ENCODE data around the gene CRADD.

CRADD gene

GRCh38 chr12:93680006-93680405 is 2.8 kb downstream of the CRADD start:
- no peak for ATAC-seq (ENCODE audit: insufficient read depth, low read depth)
- peak overlapping the region; percentile 37; the same call in 1 of the 2 replicates for H3K4me2 ChIP-seq (ENCODE audit: insufficient read depth, low read length)
- no peak for TF ChIP-seq CTCF (IDR thresholded peaks at IDR 0.05; ENCODE audit: borderline replicate concordance, extremely low read depth, low read length, poor library complexity, severe bottlenecking)
- no peak for TF ChIP-seq EZH2 (IDR thresholded peaks at IDR 0.05; ENCODE audit: borderline replicate concordance, low read depth, low read length, severe bottlenecking)

GRCh38 chr12:93682846-93683261 is 5.7 kb downstream of the CRADD start:
- no peaks in the 10 kb centered on the region for H3K9me3 ChIP-seq (ENCODE audit: insufficient read depth, low read length, severe bottlenecking)
- no peak overlapping the region for H3K9ac ChIP-seq (ENCODE audit: low read depth, low read length)
- no peaks in the 10 kb centered on the region for H3K27me3 ChIP-seq (ENCODE audit: insufficient read depth, low read length, poor library complexity)
- no peak overlapping the region for H3K27ac ChIP-seq (ENCODE audit: low read length)
- H3K4me2 ChIP-seq (ENCODE audit: insufficient read depth, low read length): 0 out of 2 replicates have a peak overlapping the region, but pooled peaks have one; percentile 3
- peaks cover 6% of the 10 kb centered on the region for H3K36me3 ChIP-seq (ENCODE audit: insufficient read depth, low read length)
- H3K4me1 ChIP-seq (ENCODE audit: insufficient read depth, low read length): peaks cover 64% of the 10 kb centered on the region
- H4K20me1 ChIP-seq (ENCODE audit: insufficient read depth, low read length): no peaks in the 10 kb centered on the region
- H3K79me2 ChIP-seq (ENCODE audit: insufficient read depth, low read length): peaks cover 63% of the 10 kb centered on the region
- DNase-seq (no peak), ATAC-seq (ENCODE audit: insufficient read depth, low read depth) (no peak)
- no peak for TF ChIP-seq CTCF (IDR thresholded peaks at IDR 0.05; ENCODE audit: borderline replicate concordance, extremely low read depth, low read length, poor library complexity, severe bottlenecking)
- no peak for TF ChIP-seq EZH2 (IDR thresholded peaks at IDR 0.05; ENCODE audit: borderline replicate concordance, low read depth, low read length, severe bottlenecking)
- H3K4me3 ChIP-seq (ENCODE audit: low read depth in 1 of 2, low read length in 2 of 2): no peak overlapping the region
- H2AFZ ChIP-seq (ENCODE audit: low read depth, low read length): no peak overlapping the region

More at GRCh38 chr12:93680006-93680405, 2.8 kb downstream of the CRADD start:
- Histone ChIP-seq H3K79me2 (ENCODE audit: insufficient read depth, low read length) (peaks cover 60% of the 10 kb centered on the region), H2AFZ (ENCODE audit: low read depth, low read length) (no peak overlapping the region), H3K27ac (ENCODE audit: low read length) (peak overlapping the region; percentile 32; the same call in 1 of the 2 replicates), H3K4me3 (ENCODE audit: low read depth in 1 of 2, low read length in 2 of 2) (no peak overlapping the region), H3K36me3 (ENCODE audit: insufficient read depth, low read length) (peaks cover 6% of the 10 kb centered on the region), H3K4me1 (ENCODE audit: insufficient read depth, low read length) (peaks cover 71% of the 10 kb centered on the region), H3K9me3 (ENCODE audit: insufficient read depth, low read length, severe bottlenecking) (no peaks in the 10 kb centered on the region), H3K27me3 (ENCODE audit: insufficient read depth, low read length, poor library complexity) (no peaks in the 10 kb centered on the region), H3K9ac (ENCODE audit: low read depth, low read length) (peak overlapping the region; percentile 13), H4K20me1 (ENCODE audit: insufficient read depth, low read length) (no peaks in the 10 kb centered on the region)
- DNase-seq: no peak

- Histone ChIP-seq H3K36me3 (ENCODE audit: insufficient read depth, low read length) (peaks cover 6% of the 10 kb centered on the region), H3K9me3 (ENCODE audit: insufficient read depth, low read length, severe bottlenecking) (no peaks in the 10 kb centered on the region), H3K9ac (ENCODE audit: low read depth, low read length) (no peak overlapping the region), H3K79me2 (ENCODE audit: insufficient read depth, low read length) (peaks cover 58% of the 10 kb centered on the region), H2AFZ (ENCODE audit: low read depth, low read length) (no peak overlapping the region), H3K27me3 (ENCODE audit: insufficient read depth, low read length, poor library complexity) (no peaks in the 10 kb centered on the region), H3K4me1 (ENCODE audit: insufficient read depth, low read length) (peaks cover 61% of the 10 kb centered on the region), H4K20me1 (ENCODE audit: insufficient read depth, low read length) (no peaks in the 10 kb centered on the region), H3K27ac (ENCODE audit: low read length) (peak overlapping the region; percentile 10; the same call in 1 of the 2 replicates), H3K4me2 (ENCODE audit: insufficient read depth, low read length) (no peak overlapping the region), H3K4me3 (ENCODE audit: low read depth in 1 of 2, low read length in 2 of 2) (no peak overlapping the region)
- TF ChIP-seq EZH2 (IDR thresholded peaks at IDR 0.05; ENCODE audit: borderline replicate concordance, low read depth, low read length, severe bottlenecking) (no peak), CTCF (IDR thresholded peaks at IDR 0.05; ENCODE audit: borderline replicate concordance, extremely low read depth, low read length, poor library complexity, severe bottlenecking) (no peak)
- ATAC-seq (ENCODE audit: insufficient read depth, low read depth): no peak
- no peak for DNase-seq
Observed at GRCh38 chr12:93683410-93683809, 6.2 kb downstream of the CRADD start.

Measured in DND-41 (cell line).